Gastroesophageal sphincter (tissue), 3 donors: ENCODE data around the gene NTMT2.

ENCODE experiments used
- EP300 ChIP-seq: sonication (generic); formaldehyde crosslinking; IDR thresholded peaks from one replicate; pipeline ENCODE4 v1.6.1; 2017; ENCODE audit warnings: antibody characterized with exemption, mild to moderate bottlenecking
- TF ChIP-seq, protein P1 (sequence below), 4 experiments: fragments of 200-600 bp in 2 of 4; fragments of 450-650 bp in 2 of 4; sonication (generic) in 1 of 4; IDR thresholded peaks; one replicate each; pipeline ENCODE4 v1.5.1; 2017 to 2019; ENCODE audit warnings: antibody characterized with exemption in 4 of 4, mild to moderate bottlenecking in 2 of 4, moderate library complexity in 2 of 4

DNA sequence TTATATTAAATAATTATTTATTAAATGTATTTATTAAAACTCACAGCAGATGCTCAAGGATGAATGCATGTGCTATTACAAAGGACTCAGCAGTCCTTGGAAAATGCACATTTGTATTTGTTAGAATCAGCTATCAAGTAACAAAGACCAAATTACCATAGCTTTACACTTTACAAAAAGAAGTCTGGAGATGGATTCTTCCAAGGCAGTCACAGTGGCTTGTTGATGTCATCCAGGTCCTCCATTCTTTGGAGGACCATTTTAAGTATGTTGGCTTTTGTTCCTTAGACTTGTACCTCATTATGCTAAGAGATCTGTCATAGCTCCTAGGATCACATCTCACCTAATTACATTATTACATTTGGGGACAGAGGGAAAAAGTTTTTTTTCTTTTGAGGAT, 63.4 kb downstream of the NTMT2 start:
- TF ChIP-seq, protein P1, sequence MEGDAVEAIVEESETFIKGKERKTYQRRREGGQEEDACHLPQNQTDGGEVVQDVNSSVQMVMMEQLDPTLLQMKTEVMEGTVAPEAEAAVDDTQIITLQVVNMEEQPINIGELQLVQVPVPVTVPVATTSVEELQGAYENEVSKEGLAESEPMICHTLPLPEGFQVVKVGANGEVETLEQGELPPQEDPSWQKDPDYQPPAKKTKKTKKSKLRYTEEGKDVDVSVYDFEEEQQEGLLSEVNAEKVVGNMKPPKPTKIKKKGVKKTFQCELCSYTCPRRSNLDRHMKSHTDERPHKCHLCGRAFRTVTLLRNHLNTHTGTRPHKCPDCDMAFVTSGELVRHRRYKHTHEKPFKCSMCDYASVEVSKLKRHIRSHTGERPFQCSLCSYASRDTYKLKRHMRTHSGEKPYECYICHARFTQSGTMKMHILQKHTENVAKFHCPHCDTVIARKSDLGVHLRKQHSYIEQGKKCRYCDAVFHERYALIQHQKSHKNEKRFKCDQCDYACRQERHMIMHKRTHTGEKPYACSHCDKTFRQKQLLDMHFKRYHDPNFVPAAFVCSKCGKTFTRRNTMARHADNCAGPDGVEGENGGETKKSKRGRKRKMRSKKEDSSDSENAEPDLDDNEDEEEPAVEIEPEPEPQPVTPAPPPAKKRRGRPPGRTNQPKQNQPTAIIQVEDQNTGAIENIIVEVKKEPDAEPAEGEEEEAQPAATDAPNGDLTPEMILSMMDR (IDR thresholded peaks at IDR 0.05): no peak
- TF ChIP-seq EP300: no peak
